SK-N-SH treated with all-trans-retinoic acid at 6 μM for 48 hours (cell line): ENCODE data around the gene BCAS4.

Experiments used
- ATAC-seq: fragments of 200-7000 bp; cut with Tn5 transposase; 3 replicates; pipeline ENCODE4 v1.9.1; 2020; ENCODE audit warnings: mild to moderate bottlenecking, moderate library complexity
- BACH2 ChIP-seq: fragments of 250-450 bp; sonication (Bioruptor Pico); IDR thresholded peaks from 2 replicates; pipeline ENCODE4 v1.9.0; 2021; ENCODE audit warnings: mild to moderate bottlenecking, borderline replicate concordance
- CSDC2 ChIP-seq: fragments of 250-450 bp; sonication (Bioruptor Pico); IDR thresholded peaks from 2 replicates; pipeline ENCODE4 v1.5.0; 2020; ENCODE audit warnings: mild to moderate bottlenecking, moderate library complexity
- ESRRG ChIP-seq: fragments of 250-450 bp; sonication (Bioruptor Pico); IDR thresholded peaks from 2 replicates; pipeline ENCODE4 v1.6.1; 2021; ENCODE audit warnings: mild to moderate bottlenecking
- GLIS3 ChIP-seq: fragments of 250-450 bp; sonication (Bioruptor Pico); IDR thresholded peaks from 2 replicates; pipeline ENCODE4 v1.5.0; 2020; ENCODE audit warnings: mild to moderate bottlenecking, moderate library complexity
- ISL1 ChIP-seq: fragments of 250-450 bp; sonication (Bioruptor Pico); IDR thresholded peaks from 2 replicates; pipeline ENCODE4 v2.1.2; 2022; ENCODE audit warnings: mild to moderate bottlenecking, moderate library complexity
- OSR1 ChIP-seq: fragments of 250-450 bp; sonication (Bioruptor Pico); IDR thresholded peaks from 2 replicates; pipeline ENCODE4 v1.8.0; 2022; ENCODE audit warnings: moderate library complexity, mild to moderate bottlenecking, inconsistent platforms
- PPARA ChIP-seq: fragments of 250-450 bp; sonication (Bioruptor Pico); IDR thresholded peaks from 2 replicates; pipeline ENCODE4 v1.5.0; 2020; ENCODE audit warnings: mild to moderate bottlenecking, borderline replicate concordance
- SNAI2 ChIP-seq: fragments of 250-450 bp; sonication (Bioruptor Pico); IDR thresholded peaks from 2 replicates; pipeline ENCODE4 v1.5.0; 2020; ENCODE audit warnings: mild to moderate bottlenecking, moderate library complexity
- TCF4 ChIP-seq: fragments of 250-450 bp; sonication (Bioruptor Pico); IDR thresholded peaks from 2 replicates; pipeline ENCODE4 v1.8.0; 2021; ENCODE audit warnings: mild to moderate bottlenecking, moderate library complexity, borderline replicate concordance
- TOX ChIP-seq: fragments of 250-450 bp; sonication (Bioruptor Pico); IDR thresholded peaks from 2 replicates; pipeline ENCODE4 v1.8.0; 2021; ENCODE audit warnings: mild to moderate bottlenecking, moderate library complexity, borderline replicate concordance
- ZC3H10 ChIP-seq: fragments of 250-450 bp; sonication (Bioruptor Pico); IDR thresholded peaks from 2 replicates; pipeline ENCODE4 v1.5.1; 2021; ENCODE audit warnings: mild to moderate bottlenecking, moderate library complexity
- ZFP3 ChIP-seq: fragments of 250-450 bp; sonication (Bioruptor Pico); IDR thresholded peaks from 2 replicates; pipeline ENCODE4 v1.5.0; 2020; ENCODE audit warnings: mild to moderate bottlenecking, moderate library complexity
- ZFP30 ChIP-seq: fragments of 450-650 bp; formaldehyde crosslinking; IDR thresholded peaks from 2 replicates; pipeline ENCODE4 v1.5.0; 2022; ENCODE audit warnings: mild to moderate bottlenecking, moderate library complexity
- ZNF565 ChIP-seq: fragments of 450-650 bp; formaldehyde crosslinking; conservative IDR thresholded peaks from 2 replicates; pipeline ENCODE4 v1.5.0; 2020; ENCODE audit warnings: low read depth, mild to moderate bottlenecking, moderate library complexity
- ZNF70 ChIP-seq: fragments of 450-650 bp; formaldehyde crosslinking; IDR thresholded peaks from 2 replicates; pipeline ENCODE4 v1.5.0; 2020; ENCODE audit warnings: mild to moderate bottlenecking, moderate library complexity
- ZNF8 ChIP-seq: fragments of 450-650 bp; formaldehyde crosslinking; IDR thresholded peaks from 2 replicates; pipeline ENCODE4 v1.5.0; 2020; ENCODE audit warnings: mild to moderate bottlenecking, moderate library complexity
- TF ChIP-seq, protein P1 (sequence below): fragments of 250-450 bp; sonication (Bioruptor Pico); IDR thresholded peaks from 2 replicates; pipeline ENCODE4 v1.8.0; 2020; ENCODE audit warnings: mild to moderate bottlenecking, moderate library complexity, borderline replicate concordance
- TF ChIP-seq, protein P2 (sequence below): fragments of 250-450 bp; sonication (Bioruptor Pico); IDR thresholded peaks from 2 replicates; pipeline ENCODE4 v1.8.0; 2021; ENCODE audit warnings: low read depth, mild to moderate bottlenecking, moderate library complexity, borderline replicate concordance
- TF ChIP-seq, protein P3 (sequence below): fragments of 250-450 bp; sonication (Bioruptor Pico); IDR thresholded peaks from 2 replicates; pipeline ENCODE4 v1.5.1; 2021; ENCODE audit warnings: mild to moderate bottlenecking, moderate library complexity
- TF ChIP-seq, protein P4 (sequence below): fragments of 250-450 bp; sonication (Bioruptor Pico); IDR thresholded peaks from 2 replicates; pipeline ENCODE4 v1.5.1; 2020; ENCODE audit warnings: low read depth, mild to moderate bottlenecking, moderate library complexity
- TF ChIP-seq, protein P5 (sequence below): fragments of 250-450 bp; sonication (Bioruptor Pico); IDR thresholded peaks from 2 replicates; pipeline ENCODE4 v1.5.0; 2020; ENCODE audit warnings: mild to moderate bottlenecking, moderate library complexity

BCAS4 gene

DNA sequence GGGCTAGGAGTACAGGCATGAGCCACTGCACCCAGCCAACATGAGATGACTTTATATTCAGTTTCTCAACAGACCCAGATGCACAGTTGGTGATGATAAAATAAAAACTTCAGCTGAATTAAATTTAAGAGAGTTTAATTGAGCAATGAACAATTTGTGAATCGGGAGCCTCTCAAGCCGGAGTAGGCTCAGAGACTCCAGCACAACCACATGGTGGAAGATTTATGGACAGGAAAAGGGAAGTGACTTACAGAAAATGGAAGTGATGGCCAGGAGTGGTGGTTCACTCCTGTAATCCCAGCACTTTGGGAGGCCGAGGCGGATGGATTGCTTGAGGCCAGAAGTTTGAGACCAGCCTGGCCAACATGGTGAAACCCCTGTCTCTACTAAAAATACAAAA is 10.4 kb upstream of the BCAS4 start:
- TF ChIP-seq SNAI2 (no peak), ZNF565 (CRISPR knock-in tag) (no peak), TCF4 (CRISPR knock-in tag) (no peak), ZC3H10 (no peak), OSR1 (no peak), ZFP3 (no peak), CSDC2 (CRISPR knock-in tag) (no peak), ZNF8 (CRISPR knock-in tag) (no peak), GLIS3 (CRISPR knock-in tag) (no peak), TOX (CRISPR knock-in tag) (no peak), ESRRG (CRISPR knock-in tag) (no peak)
- TF ChIP-seq, protein P1, sequence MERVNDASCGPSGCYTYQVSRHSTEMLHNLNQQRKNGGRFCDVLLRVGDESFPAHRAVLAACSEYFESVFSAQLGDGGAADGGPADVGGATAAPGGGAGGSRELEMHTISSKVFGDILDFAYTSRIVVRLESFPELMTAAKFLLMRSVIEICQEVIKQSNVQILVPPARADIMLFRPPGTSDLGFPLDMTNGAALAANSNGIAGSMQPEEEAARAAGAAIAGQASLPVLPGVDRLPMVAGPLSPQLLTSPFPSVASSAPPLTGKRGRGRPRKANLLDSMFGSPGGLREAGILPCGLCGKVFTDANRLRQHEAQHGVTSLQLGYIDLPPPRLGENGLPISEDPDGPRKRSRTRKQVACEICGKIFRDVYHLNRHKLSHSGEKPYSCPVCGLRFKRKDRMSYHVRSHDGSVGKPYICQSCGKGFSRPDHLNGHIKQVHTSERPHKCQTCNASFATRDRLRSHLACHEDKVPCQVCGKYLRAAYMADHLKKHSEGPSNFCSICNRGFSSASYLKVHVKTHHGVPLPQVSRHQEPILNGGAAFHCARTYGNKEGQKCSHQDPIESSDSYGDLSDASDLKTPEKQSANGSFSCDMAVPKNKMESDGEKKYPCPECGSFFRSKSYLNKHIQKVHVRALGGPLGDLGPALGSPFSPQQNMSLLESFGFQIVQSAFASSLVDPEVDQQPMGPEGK (CRISPR knock-in tag) = no peak
- TF ChIP-seq, protein P2, sequence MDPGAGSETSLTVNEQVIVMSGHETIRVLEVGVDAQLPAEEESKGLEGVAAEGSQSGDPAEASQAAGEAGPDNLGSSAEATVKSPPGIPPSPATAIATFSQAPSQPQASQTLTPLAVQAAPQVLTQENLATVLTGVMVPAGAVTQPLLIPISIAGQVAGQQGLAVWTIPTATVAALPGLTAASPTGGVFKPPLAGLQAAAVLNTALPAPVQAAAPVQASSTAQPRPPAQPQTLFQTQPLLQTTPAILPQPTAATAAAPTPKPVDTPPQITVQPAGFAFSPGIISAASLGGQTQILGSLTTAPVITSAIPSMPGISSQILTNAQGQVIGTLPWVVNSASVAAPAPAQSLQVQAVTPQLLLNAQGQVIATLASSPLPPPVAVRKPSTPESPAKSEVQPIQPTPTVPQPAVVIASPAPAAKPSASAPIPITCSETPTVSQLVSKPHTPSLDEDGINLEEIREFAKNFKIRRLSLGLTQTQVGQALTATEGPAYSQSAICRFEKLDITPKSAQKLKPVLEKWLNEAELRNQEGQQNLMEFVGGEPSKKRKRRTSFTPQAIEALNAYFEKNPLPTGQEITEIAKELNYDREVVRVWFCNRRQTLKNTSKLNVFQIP (CRISPR knock-in tag) = no peak
- TF ChIP-seq, protein P3, sequence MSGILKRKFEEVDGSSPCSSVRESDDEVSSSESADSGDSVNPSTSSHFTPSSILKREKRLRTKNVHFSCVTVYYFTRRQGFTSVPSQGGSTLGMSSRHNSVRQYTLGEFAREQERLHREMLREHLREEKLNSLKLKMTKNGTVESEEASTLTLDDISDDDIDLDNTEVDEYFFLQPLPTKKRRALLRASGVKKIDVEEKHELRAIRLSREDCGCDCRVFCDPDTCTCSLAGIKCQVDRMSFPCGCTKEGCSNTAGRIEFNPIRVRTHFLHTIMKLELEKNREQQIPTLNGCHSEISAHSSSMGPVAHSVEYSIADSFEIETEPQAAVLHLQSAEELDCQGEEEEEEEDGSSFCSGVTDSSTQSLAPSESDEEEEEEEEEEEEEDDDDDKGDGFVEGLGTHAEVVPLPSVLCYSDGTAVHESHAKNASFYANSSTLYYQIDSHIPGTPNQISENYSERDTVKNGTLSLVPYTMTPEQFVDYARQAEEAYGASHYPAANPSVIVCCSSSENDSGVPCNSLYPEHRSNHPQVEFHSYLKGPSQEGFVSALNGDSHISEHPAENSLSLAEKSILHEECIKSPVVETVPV = no peak
- TF ChIP-seq, protein P4, sequence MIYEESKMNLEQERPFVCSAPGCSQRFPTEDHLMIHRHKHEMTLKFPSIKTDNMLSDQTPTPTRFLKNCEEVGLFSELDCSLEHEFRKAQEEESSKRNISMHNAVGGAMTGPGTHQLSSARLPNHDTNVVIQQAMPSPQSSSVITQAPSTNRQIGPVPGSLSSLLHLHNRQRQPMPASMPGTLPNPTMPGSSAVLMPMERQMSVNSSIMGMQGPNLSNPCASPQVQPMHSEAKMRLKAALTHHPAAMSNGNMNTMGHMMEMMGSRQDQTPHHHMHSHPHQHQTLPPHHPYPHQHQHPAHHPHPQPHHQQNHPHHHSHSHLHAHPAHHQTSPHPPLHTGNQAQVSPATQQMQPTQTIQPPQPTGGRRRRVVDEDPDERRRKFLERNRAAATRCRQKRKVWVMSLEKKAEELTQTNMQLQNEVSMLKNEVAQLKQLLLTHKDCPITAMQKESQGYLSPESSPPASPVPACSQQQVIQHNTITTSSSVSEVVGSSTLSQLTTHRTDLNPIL (CRISPR knock-in tag) = no peak
- TF ChIP-seq, protein P5, sequence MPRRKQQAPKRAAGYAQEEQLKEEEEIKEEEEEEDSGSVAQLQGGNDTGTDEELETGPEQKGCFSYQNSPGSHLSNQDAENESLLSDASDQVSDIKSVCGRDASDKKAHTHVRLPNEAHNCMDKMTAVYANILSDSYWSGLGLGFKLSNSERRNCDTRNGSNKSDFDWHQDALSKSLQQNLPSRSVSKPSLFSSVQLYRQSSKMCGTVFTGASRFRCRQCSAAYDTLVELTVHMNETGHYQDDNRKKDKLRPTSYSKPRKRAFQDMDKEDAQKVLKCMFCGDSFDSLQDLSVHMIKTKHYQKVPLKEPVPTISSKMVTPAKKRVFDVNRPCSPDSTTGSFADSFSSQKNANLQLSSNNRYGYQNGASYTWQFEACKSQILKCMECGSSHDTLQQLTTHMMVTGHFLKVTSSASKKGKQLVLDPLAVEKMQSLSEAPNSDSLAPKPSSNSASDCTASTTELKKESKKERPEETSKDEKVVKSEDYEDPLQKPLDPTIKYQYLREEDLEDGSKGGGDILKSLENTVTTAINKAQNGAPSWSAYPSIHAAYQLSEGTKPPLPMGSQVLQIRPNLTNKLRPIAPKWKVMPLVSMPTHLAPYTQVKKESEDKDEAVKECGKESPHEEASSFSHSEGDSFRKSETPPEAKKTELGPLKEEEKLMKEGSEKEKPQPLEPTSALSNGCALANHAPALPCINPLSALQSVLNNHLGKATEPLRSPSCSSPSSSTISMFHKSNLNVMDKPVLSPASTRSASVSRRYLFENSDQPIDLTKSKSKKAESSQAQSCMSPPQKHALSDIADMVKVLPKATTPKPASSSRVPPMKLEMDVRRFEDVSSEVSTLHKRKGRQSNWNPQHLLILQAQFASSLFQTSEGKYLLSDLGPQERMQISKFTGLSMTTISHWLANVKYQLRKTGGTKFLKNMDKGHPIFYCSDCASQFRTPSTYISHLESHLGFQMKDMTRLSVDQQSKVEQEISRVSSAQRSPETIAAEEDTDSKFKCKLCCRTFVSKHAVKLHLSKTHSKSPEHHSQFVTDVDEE (CRISPR knock-in tag) = no peak

DNA sequence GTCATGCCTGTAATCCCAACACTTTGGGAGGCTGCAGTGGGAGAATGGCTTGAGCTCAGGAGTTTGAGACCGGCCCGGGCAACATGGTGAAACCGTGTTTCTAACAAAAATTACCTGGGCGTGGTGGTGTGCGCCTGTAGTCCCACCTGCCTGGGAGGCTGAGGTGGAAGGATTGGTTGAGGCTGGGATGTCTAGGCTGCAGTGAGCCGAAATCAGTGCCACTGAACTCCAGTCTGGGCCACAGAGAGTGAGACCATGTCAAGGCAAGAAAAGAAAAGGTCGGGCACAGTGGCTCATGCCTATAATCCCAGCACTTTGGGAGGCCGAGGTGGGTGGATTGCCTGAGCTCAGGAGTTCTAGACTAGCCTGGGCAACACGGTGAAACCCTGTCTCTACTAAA is 8.2 kb upstream of the BCAS4 start:
- no peak for TF ChIP-seq BACH2 (CRISPR knock-in tag)
- no peak for TF ChIP-seq CSDC2 (CRISPR knock-in tag)
- no peak for TF ChIP-seq ZNF565 (CRISPR knock-in tag)
- TF ChIP-seq, protein P1 (CRISPR knock-in tag) = no peak
- no peak for TF ChIP-seq TOX (CRISPR knock-in tag)
- TF ChIP-seq, protein P4 (CRISPR knock-in tag) = no peak
- TF ChIP-seq PPARA (CRISPR knock-in tag) = no peak
- TF ChIP-seq ISL1 (CRISPR knock-in tag) = no peak
- TF ChIP-seq ZNF70 (CRISPR knock-in tag) = no peak
- TF ChIP-seq, protein P3 = no peak
- TF ChIP-seq GLIS3 (CRISPR knock-in tag) = no peak
- TF ChIP-seq ESRRG (CRISPR knock-in tag) = no peak
- TF ChIP-seq ZNF8 (CRISPR knock-in tag) = no peak
- no peak for TF ChIP-seq ZFP3
- TF ChIP-seq TCF4 (CRISPR knock-in tag) = no peak
- no peak for TF ChIP-seq ZFP30
- TF ChIP-seq, protein P2 (CRISPR knock-in tag) = no peak
- no peak for TF ChIP-seq SNAI2
- TF ChIP-seq OSR1 = no peak
- ATAC-seq = no peak

More for the DNA sequence above, 10.4 kb upstream of the BCAS4 start:
- ATAC-seq = no peak
